ENCODE results near the gene NOX5. TPM values are rescaled to one million over a fixed set of nuclear protein-coding genes. Genes with fewer than 3 reads are reported as not detected.

The NOX5 gene
- total and polyA plus RNA-seq, 10 donors: 0.36 to 29.2 (median 13.5) TPM

DNA sequence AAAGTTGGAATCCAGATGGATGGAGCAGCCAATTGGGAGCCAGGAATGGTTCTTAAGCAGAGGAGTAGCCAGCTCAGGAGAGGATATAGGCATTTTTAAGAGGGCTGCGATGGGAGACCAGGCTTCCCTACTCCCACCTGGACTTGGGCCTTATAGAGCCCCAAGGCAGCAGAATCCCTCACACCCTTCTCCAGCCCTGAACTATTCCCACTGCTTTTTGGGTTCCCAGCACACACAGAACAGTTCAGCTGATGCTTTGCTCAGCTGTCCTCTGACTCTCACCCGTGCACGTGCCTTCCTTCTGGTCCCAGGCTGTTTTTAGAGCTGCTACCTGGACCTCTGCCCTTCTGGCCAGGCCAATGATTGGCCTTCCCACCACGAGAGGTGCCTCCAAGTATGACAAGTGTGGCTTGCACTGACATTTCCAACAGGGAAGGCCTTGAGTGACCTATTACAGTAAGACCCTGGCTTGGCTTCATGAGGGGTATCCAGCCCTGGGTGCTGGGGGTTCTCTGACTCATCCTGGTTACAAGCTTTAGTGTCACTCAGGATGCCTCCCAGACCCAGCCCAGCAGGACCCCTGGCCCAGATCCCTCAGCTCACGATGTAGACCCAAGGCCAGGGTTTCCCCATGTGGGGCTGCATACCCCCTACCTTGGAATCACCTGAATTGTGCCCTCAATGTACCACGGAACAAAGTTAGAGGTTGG lies 25.2 kb downstream of the NOX5 start:
- Histone ChIP-seq H3K9me3 (no peaks in the 10 kb centered on the region), H3K4me3 (no peak overlapping the region), H3K4me1 (no peaks in the 10 kb centered on the region), H3K27ac (no peak overlapping the region), H3K27me3 (replicated peaks in 1 of 7) (peaks cover 0 to 12% (median 0%) of the 10 kb centered on the region in 7 donors), H3K36me3 (no peaks in the 10 kb centered on the region)
- TF ChIP-seq POLR2AphosphoS5 (IDR thresholded peaks at IDR 0.05) (no peak), POLR2A (IDR thresholded peaks at IDR 0.05) (no peak)
- TF ChIP-seq, protein P1, sequence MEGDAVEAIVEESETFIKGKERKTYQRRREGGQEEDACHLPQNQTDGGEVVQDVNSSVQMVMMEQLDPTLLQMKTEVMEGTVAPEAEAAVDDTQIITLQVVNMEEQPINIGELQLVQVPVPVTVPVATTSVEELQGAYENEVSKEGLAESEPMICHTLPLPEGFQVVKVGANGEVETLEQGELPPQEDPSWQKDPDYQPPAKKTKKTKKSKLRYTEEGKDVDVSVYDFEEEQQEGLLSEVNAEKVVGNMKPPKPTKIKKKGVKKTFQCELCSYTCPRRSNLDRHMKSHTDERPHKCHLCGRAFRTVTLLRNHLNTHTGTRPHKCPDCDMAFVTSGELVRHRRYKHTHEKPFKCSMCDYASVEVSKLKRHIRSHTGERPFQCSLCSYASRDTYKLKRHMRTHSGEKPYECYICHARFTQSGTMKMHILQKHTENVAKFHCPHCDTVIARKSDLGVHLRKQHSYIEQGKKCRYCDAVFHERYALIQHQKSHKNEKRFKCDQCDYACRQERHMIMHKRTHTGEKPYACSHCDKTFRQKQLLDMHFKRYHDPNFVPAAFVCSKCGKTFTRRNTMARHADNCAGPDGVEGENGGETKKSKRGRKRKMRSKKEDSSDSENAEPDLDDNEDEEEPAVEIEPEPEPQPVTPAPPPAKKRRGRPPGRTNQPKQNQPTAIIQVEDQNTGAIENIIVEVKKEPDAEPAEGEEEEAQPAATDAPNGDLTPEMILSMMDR (IDR thresholded peaks at IDR 0.05 in 8 of 11, conservative IDR thresholded peaks at IDR 0.05 in 3 of 11): no peak
- intact Hi-C loops (cut with DNase I; ENCODE audit: low total_unique reads): no loop called here
- DNase-seq: no peak
- WGBS, 5 donors: 81 to 88% (median 85%) methylated on average over 5 to 6 of the region's 6 CpGs

DNA sequence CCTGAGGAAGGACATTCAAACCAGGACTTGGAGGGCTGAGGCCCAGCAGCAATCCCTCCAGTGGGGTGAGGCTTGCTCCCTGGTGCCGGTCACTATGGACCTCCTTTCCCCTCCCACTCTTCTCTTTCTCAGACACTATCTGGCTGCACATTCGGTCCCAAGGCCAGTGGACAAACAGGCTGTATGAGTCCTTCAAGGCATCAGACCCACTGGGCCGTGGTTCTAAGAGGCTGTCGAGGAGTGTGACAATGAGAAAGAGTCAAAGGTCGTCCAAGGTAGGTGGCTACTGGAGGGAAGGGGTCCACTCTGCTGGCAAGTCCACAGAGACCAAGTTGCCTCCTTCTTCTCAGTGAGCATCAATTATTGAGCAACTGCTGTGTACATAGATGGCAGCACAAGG lies 28.0 kb downstream of the NOX5 start:
- intact Hi-C loops (cut with DNase I; ENCODE audit: low total_unique reads): no loop called here
- Histone ChIP-seq H3K9me3 (no peaks in the 10 kb centered on the region), H3K4me3 (no peak overlapping the region), H3K4me1 (no peaks in the 10 kb centered on the region), H3K27me3 (replicated peaks in 1 of 7) (no peaks in the 10 kb centered on the region), H3K27ac (no peak overlapping the region), H3K36me3 (no peaks in the 10 kb centered on the region)
- WGBS, 5 donors: 86 to 93% (median 89%) methylated on average over 5 of the region's 5 CpGs
- no peak for DNase-seq
- no peak for TF ChIP-seq POLR2A (IDR thresholded peaks at IDR 0.05)
- TF ChIP-seq, protein P1 (IDR thresholded peaks at IDR 0.05 in 8 of 11, conservative IDR thresholded peaks at IDR 0.05 in 3 of 11): no peak
- TF ChIP-seq POLR2AphosphoS5 (IDR thresholded peaks at IDR 0.05): no peak

DNA sequence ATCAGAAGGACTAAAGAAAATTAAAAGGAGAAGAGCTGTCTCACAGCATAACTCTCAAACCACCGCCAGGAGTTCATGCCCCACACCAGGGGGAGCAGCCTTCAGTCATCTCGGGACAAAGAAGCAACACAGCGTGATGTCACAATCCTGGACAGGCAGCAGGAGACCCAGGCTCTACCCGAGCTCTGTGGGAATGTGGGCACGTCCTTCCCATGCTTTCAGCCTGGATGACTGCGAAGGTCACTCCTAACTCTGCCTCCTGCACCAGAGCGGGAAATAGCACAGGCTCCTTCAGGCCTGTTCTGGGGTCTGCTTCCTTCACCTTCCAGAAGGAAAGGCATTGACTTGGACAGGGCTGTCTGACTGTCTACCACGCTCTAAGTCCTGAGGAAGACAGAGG lies 31.3 kb downstream of the NOX5 start:
- TF ChIP-seq, protein P1 (IDR thresholded peaks at IDR 0.05 in 8 of 11, conservative IDR thresholded peaks at IDR 0.05 in 3 of 11): no peak
- H3K36me3 ChIP-seq: no peaks in the 10 kb centered on the region
- no peak overlapping the region for H3K27ac ChIP-seq
- no peak overlapping the region for H3K4me3 ChIP-seq
- 66 to 78% (median 72%) methylated on average over 6 to 8 of the region's 8 CpGs for WGBS, 5 donors
- H3K27me3 ChIP-seq (replicated peaks in 1 of 7): no peaks in the 10 kb centered on the region
- no peaks in the 10 kb centered on the region for H3K4me1 ChIP-seq
- intact Hi-C loops (cut with DNase I; ENCODE audit: low total_unique reads): no loop called here
- no peak for DNase-seq
- H3K9me3 ChIP-seq: no peaks in the 10 kb centered on the region

DNA sequence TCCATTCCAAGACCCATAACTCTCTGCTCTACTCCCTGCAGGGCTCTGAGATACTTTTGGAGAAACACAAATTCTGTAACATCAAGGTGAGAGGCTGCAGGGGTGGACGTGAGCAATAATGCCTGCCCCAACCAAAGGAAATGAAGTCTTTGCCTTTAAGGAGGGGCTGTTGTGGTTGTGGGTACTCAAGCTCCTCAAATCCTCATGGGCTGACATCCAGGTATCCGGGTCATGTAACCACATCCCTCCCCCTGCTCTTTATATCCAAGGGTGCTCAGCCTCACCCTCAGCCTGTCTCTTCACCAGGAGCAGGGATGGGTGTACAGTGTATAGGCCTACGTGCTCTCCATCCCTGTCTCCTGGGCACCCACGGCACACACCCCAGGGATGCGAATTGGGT lies 32.3 kb downstream of the NOX5 start:
- no peaks in the 10 kb centered on the region for H3K27me3 ChIP-seq (replicated peaks in 1 of 7)
- H3K27ac ChIP-seq: no peak overlapping the region
- H3K4me1 ChIP-seq: no peaks in the 10 kb centered on the region
- no peak overlapping the region for H3K4me3 ChIP-seq
- no peaks in the 10 kb centered on the region for H3K36me3 ChIP-seq
- WGBS, 5 donors: 74 to 85% (median 78%) methylated on average over 5 of the region's 5 CpGs
- H3K9me3 ChIP-seq: no peaks in the 10 kb centered on the region
- TF ChIP-seq POLR2A (IDR thresholded peaks at IDR 0.05) (no peak), POLR2AphosphoS5 (IDR thresholded peaks at IDR 0.05) (no peak)
- TF ChIP-seq, protein P1 (IDR thresholded peaks at IDR 0.05 in 8 of 11, conservative IDR thresholded peaks at IDR 0.05 in 3 of 11): no peak
- DNase-seq: no peak
- intact Hi-C loops (cut with DNase I; ENCODE audit: low total_unique reads): no loop called here
